Thyroid gland (tissue), 4 donors: Measurements from ENCODE around the gene WWTR1.

Experiments used
- CTCF ChIP-seq, 6 experiments: fragments of 200-600 bp in 3 of 6; fragments of 450-650 bp in 3 of 6; sonication (generic) in 3 of 6; IDR thresholded peaks; one replicate each; pipeline ENCODE4 v1.5.1; 2016 to 2019; ENCODE audit warnings: antibody characterized with exemption in 6 of 6, mild to moderate bottlenecking in 2 of 6, inconsistent platforms in 1 of 6, moderate library complexity in 1 of 6
- POLR2A ChIP-seq, 2 donors: fragments of 450-650 bp; IDR thresholded peaks; one replicate each; pipeline ENCODE4 v1.6.1; 2017; ENCODE audit warnings: antibody characterized with exemption in 2 of 2, mild to moderate bottlenecking in 2 of 2, moderate library complexity in 1 of 2

- TF ChIP-seq CTCF (IDR thresholded peaks at IDR 0.05) (no peak), POLR2A (IDR thresholded peaks at IDR 0.05) (no peak)
Measured at GRCh38 chr3:149650828-149651227, 7.0 kb downstream of the WWTR1 start.
